Neutrophil (primary cell): ENCODE results near the gene TAS2R7.
"Not testable (repeated sequence)": the region's sequence is repeated elsewhere in the genome, so short reads cannot be mapped to it uniquely, and the experiment has no call there.

ENCODE experiments used
- H3K27ac ChIP-seq: fragments of 200-600 bp; sonication (generic); 2 replicates; pipeline ENCODE4 v1.5.1; 2016; ENCODE audit warnings: mild to moderate bottlenecking, moderate library complexity
- H3K27me3 ChIP-seq: fragments of 200-600 bp; sonication (generic); 2 replicates; pipeline ENCODE4 v1.6.0; 2016; ENCODE audit warnings: mild to moderate bottlenecking
- H3K36me3 ChIP-seq: fragments of 200-600 bp; sonication (generic); 2 replicates; pipeline ENCODE4 v1.5.1; 2017
- H3K4me1 ChIP-seq, 2 experiments: fragments of 200-600 bp in 1 of 2; sonication (generic) in 1 of 2; 1 replicate in 1 of 2; 2 replicates in 1 of 2; pipeline versions ENCODE4 v1.5.1 to v1.6.1; 2013 to 2016; ENCODE audit warnings: low read depth in 1 of 2, low read length in 1 of 2, mild to moderate bottlenecking in 1 of 2, moderate library complexity in 1 of 2; ENCODE audit not compliant: control insufficient read depth in 1 of 2, insufficient read depth in 1 of 2
- H3K4me3 ChIP-seq, 2 experiments: fragments of 200-600 bp in 1 of 2; sonication (generic) in 1 of 2; 1 replicate in 1 of 2; 2 replicates in 1 of 2; pipeline ENCODE4 v1.5.1; 2013 to 2016; ENCODE audit warnings: low read depth in 1 of 2, low read length in 1 of 2, mild to moderate bottlenecking in 1 of 2, moderate library complexity in 1 of 2
- H3K9me3 ChIP-seq: fragments of 200-600 bp; sonication (generic); 2 replicates; pipeline ENCODE4 v1.5.1; 2016
- TF ChIP-seq, protein P1 (sequence below): fragments of 200-600 bp; sonication (generic); IDR thresholded peaks from 2 replicates; pipeline ENCODE4 v1.5.1; 2016; ENCODE audit warnings: antibody characterized with exemption

Gene TAS2R7

DNA sequence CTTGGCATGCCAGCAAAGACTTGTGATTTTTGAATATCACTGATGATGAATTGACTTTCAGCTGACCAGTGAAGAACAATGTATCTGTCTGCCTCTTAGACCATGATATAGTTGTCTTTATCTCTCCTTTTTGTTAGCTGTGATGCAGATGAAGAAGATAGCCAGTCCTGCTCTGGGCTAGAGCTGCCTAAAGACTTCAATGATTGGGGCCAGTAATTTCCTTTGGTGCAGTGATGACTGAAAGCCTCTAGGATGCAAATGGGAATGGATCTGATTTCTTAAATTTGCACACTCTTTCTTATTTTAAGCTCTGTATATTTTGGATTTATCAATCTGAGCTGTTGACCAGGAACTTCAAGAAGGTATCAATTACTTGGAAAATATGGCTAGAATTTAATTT lies 7.6 kb upstream of the TAS2R7 start, which contains the start of gene TAS2R9:
Gene TAS2R9, minus strand, starts transcription at position 101 of the 400 bp plus-strand sequence. Its CDS starts 93 bp downstream, at position 8.
- H3K4me1 ChIP-seq, result no peaks in the 10 kb centered on the region
- no peaks in the 10 kb centered on the region for H3K36me3 ChIP-seq
- H3K27ac ChIP-seq, result no peak within 1 kb of the TSS
- TF ChIP-seq, protein P1, sequence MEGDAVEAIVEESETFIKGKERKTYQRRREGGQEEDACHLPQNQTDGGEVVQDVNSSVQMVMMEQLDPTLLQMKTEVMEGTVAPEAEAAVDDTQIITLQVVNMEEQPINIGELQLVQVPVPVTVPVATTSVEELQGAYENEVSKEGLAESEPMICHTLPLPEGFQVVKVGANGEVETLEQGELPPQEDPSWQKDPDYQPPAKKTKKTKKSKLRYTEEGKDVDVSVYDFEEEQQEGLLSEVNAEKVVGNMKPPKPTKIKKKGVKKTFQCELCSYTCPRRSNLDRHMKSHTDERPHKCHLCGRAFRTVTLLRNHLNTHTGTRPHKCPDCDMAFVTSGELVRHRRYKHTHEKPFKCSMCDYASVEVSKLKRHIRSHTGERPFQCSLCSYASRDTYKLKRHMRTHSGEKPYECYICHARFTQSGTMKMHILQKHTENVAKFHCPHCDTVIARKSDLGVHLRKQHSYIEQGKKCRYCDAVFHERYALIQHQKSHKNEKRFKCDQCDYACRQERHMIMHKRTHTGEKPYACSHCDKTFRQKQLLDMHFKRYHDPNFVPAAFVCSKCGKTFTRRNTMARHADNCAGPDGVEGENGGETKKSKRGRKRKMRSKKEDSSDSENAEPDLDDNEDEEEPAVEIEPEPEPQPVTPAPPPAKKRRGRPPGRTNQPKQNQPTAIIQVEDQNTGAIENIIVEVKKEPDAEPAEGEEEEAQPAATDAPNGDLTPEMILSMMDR, result no peak
- H3K9me3 ChIP-seq, result no peaks in the 10 kb centered on the region
- no peaks in the 10 kb centered on the region for H3K27me3 ChIP-seq
- H3K4me3 ChIP-seq, result no peak within 1 kb of the TSS

DNA sequence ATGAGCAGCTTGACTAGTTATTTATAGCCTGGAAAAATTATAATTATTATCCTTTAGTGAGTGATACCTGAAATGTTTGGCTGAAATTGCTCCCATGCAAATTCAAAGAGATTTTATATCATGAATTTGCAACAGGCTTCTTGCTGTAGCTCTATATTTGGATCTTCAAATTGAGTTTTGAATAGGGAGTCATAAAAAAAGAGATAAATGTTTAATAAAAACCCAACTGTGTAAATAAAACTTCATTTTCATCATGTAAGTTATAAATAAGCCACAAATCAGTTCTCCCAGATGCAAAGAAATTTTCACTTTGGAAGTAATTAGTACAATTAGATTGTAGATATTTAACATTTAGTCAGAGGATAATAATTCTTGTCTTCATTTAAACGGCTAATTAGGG lies 4.8 kb upstream of the TAS2R7 start, which contains the start of gene TAS2R8:
Gene TAS2R8, minus strand, starts transcription at position 101 of the 400 bp plus-strand sequence. CDS start 306 bp downstream, outside the sequence.
- H3K27ac ChIP-seq, result no peak within 1 kb of the TSS
- no peaks in the 10 kb centered on the region for H3K9me3 ChIP-seq
- no peaks in the 10 kb centered on the region for H3K4me1 ChIP-seq
- H3K27me3 ChIP-seq, result no peaks in the 10 kb centered on the region
- H3K36me3 ChIP-seq, result no peaks in the 10 kb centered on the region
- H3K4me3 ChIP-seq, result no peak within 1 kb of the TSS
- TF ChIP-seq, protein P1, result no peak

DNA sequence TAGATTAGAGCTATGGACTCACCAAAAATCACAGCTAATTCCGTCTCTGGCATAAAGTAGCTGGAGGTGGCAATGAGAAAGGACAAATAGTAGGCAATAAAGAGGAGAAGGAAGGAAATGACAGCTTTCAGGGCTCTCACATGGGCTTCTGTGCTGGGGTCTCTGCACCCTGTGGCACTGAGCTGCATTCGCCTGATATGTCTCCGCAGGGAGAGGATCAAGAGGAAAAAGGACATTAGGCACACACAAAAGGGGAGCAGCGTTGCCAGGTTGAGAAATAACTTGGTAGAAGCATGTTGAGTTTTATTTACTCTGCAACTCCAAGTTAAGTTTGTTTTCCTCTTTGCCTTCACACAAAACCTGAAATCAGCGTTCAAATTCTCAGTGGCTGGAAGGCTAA lies 686 bp downstream of the TAS2R7 start:
- Histone ChIP-seq H3K27me3 (no peaks in the 10 kb centered on the region), H3K9me3 (no peaks in the 10 kb centered on the region), H3K4me3 (no peak overlapping the region), H3K4me1 (no peaks in the 10 kb centered on the region), H3K27ac (no peak overlapping the region), H3K36me3 (no peaks in the 10 kb centered on the region)
- TF ChIP-seq, protein P1, result no peak

DNA sequence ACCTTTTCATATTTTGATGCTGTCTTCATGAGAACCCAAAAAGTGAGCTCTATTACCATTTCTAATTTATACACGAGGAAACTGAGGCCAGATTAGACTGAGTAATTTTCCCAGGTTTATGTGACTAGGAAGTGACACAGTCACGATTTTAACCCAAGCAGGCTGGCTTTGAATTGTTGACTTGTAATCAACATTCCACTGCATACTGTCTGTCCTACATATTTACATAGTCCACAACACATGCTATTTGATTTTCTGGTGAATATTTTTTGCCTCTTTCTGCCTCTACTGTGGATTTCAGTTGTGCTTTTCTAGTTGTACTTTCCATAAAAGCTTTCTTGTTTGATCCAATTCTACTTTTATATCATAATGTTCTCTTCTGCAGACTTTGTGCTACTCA lies 8.2 kb downstream of the TAS2R7 start:
- TF ChIP-seq, protein P1, result no peak
- Histone ChIP-seq H3K36me3 (no peaks in the 10 kb centered on the region), H3K4me3 (no peak overlapping the region), H3K27ac (no peak overlapping the region), H3K9me3 (no peaks in the 10 kb centered on the region), H3K4me1 (no peaks in the 10 kb centered on the region), H3K27me3 (no peaks in the 10 kb centered on the region)

DNA sequence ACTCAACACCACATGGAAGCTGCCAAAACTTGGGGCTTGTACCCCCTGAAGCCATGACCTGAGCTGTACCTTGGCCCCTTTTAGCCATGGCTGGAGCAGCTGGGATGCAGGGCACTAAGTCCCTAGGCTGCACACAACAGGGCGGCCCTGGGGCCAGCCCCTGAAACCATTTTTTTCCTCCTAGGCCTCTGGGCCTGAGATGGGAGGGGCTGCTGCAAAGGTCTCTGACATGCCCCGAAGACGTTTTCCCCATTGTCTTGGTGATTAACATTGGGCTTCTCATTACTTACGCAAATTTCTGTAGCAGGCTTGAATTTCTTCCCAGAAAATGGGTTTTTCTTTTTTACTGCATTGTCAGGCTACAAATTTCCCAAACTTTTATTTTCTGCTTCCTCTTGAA lies 10.7 kb downstream of the TAS2R7 start:
- H3K4me3 ChIP-seq, H3K27ac ChIP-seq, H3K36me3 ChIP-seq, H3K9me3 ChIP-seq, H3K27me3 ChIP-seq, H3K4me1 ChIP-seq: not testable (repeated sequence)

GRCh38 chr12:10783252-10783651 lies 19.2 kb downstream of the TAS2R7 start:
- H3K36me3 ChIP-seq, result no peaks in the 10 kb centered on the region
- no peaks in the 10 kb centered on the region for H3K4me1 ChIP-seq
- H3K4me3 ChIP-seq, result no peak overlapping the region
- TF ChIP-seq, protein P1, result no peak
- H3K27me3 ChIP-seq, result no peaks in the 10 kb centered on the region
- no peak overlapping the region for H3K27ac ChIP-seq
- H3K9me3 ChIP-seq, result no peaks in the 10 kb centered on the region
